ENCODE data around the gene GRK2. TPM values are rescaled to one million over a fixed set of nuclear protein-coding genes. Genes with fewer than 3 reads are reported as not detected.

GRK2 gene
- total RNA-seq, 1 donor from 2014 or later: 100 TPM

DNA sequence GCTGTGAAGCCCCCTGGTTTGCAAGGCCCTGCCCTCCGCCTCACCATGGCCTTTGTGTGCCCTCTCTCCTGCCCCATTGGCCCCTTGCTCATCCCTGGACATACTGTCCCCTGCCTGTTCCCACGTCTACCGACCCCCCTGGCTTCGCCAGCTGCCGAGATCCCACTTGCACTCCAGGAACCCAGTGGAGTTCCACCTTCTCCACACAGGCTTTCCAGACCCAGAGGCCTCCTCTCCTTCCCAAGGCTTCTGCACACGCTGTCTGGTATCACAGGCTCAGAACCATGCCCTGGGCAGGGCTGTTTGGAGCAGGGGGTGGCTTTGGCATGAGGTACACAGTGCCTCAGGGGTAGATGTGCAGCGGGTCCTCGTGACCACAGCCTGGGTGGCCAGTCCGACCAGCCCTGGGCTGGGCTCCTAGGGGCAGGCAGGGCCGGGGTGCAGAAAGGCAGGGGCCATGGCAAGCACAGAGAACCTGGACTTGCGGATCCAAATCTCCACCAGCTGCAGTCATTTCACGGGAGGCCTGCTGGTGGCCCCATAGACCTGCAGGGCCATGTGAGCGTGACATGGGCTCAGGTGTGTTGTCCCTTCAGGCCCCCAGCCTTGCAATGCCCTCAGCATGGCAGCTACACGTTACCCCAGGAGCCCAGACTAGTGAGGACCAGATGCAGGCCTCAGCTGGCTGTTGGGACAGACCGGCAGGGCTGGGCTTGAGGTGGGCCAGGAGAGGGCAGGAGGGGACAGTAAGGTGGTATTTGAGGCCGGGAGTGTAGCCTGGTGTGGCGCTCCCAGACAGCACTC lies 9.5 kb downstream of the GRK2 start:
- no peak for DNase-seq (ENCODE audit: extremely low spot score in 2 of 2)
- intact Hi-C loops (cut with DNase I): no loop called here

DNA sequence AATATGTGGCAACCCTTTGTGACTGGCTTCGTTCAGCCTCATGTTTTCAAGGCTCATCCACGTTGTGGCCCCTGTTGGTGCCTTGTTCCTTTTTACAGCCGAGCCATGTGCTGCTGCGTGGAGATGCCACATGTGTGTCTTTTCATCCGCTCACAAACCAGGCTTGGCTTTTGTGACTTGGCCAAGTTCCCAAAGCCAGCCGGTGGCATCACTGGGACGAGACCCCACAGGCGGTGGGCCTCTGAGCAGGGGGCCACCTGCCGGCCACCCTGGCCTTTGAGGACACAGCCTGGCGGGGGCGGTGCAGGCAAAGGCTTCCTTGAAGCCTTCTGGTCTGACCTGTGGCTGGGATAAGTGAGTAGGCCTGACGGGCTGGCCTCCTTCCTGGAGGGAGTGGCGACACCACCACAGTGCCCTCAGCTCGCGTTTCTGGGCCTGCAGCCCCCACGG lies 10.5 kb downstream of the GRK2 start:
- Histone ChIP-seq H3K36me3 (peaks cover 0 to 32% of the 10 kb centered on the region in 2 donors), H3K9me3 (no peaks in the 10 kb centered on the region), H3K4me1 (peaks cover 82% of the 10 kb centered on the region), H3K27me3 (no peaks in the 10 kb centered on the region), H3K27ac (peak overlapping the region; percentile 92), H3K4me3 (peak overlapping the region; percentile 34 to 39)
- intact Hi-C loops (cut with DNase I): no loop called here
- TF ChIP-seq, protein P1, sequence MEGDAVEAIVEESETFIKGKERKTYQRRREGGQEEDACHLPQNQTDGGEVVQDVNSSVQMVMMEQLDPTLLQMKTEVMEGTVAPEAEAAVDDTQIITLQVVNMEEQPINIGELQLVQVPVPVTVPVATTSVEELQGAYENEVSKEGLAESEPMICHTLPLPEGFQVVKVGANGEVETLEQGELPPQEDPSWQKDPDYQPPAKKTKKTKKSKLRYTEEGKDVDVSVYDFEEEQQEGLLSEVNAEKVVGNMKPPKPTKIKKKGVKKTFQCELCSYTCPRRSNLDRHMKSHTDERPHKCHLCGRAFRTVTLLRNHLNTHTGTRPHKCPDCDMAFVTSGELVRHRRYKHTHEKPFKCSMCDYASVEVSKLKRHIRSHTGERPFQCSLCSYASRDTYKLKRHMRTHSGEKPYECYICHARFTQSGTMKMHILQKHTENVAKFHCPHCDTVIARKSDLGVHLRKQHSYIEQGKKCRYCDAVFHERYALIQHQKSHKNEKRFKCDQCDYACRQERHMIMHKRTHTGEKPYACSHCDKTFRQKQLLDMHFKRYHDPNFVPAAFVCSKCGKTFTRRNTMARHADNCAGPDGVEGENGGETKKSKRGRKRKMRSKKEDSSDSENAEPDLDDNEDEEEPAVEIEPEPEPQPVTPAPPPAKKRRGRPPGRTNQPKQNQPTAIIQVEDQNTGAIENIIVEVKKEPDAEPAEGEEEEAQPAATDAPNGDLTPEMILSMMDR (IDR thresholded peaks at IDR 0.05): no peak
- TF ChIP-seq POLR2A (IDR thresholded peaks at IDR 0.05) (no peak), POLR2AphosphoS5 (IDR thresholded peaks at IDR 0.05; ENCODE audit: insufficient read depth in 1 of 2, low read depth in 1 of 2) (no peak)
- DNase-seq (ENCODE audit: extremely low spot score in 2 of 2): no peak

More for the DNA sequence above, 9.5 kb downstream of the GRK2 start:
- H3K27ac ChIP-seq: peak overlapping the region; percentile 92
- H3K9me3 ChIP-seq: no peaks in the 10 kb centered on the region
- peaks cover 0 to 22% of the 10 kb centered on the region in 2 donors for H3K36me3 ChIP-seq
- H3K27me3 ChIP-seq: no peaks in the 10 kb centered on the region
- H3K4me1 ChIP-seq: peaks cover 92% of the 10 kb centered on the region
- no peak overlapping the region for H3K4me3 ChIP-seq
- TF ChIP-seq POLR2A (IDR thresholded peaks at IDR 0.05) (no peak), POLR2AphosphoS5 (IDR thresholded peaks at IDR 0.05; ENCODE audit: insufficient read depth in 1 of 2, low read depth in 1 of 2) (no peak)
- TF ChIP-seq, protein P1 (IDR thresholded peaks at IDR 0.05): no peak

DNA sequence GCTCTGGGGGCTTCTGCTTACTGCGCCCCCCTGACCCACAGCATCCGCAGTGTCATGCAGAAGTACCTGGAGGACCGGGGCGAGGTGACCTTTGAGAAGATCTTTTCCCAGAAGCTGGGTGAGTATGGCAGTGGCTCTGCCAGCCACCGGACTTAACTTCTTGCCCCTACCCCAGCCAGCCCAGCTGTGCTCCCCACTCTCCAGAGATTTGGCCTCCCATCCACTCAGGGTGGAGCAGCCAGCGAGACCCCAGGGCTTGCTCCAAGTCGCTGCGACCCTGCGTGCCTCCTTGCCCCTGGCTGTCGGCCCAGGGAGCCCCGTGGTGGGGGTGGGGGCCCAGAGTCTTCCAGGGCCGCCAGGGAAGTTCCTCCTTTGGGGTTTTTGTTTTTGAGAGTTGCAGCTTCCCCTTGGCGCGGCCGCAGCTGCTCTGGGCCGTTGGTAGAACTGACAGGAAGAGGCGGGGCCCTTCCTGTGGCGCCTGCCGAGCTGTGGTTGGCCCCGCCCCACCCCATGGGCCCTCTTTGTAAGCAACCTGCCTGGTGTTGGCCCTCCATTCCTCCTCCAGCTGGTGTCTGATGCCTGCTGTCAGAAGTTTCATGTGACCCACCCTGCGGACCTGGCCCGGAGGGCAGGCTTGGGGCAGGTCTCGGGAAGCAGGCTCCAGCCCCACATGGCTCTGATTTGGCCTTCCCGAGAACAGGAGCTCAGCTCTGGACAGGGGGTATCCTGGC lies 11.1 kb downstream of the GRK2 start:
- DNase-seq (ENCODE audit: extremely low spot score in 2 of 2): no peak
- peaks cover 76% of the 10 kb centered on the region for H3K4me1 ChIP-seq

DNA sequence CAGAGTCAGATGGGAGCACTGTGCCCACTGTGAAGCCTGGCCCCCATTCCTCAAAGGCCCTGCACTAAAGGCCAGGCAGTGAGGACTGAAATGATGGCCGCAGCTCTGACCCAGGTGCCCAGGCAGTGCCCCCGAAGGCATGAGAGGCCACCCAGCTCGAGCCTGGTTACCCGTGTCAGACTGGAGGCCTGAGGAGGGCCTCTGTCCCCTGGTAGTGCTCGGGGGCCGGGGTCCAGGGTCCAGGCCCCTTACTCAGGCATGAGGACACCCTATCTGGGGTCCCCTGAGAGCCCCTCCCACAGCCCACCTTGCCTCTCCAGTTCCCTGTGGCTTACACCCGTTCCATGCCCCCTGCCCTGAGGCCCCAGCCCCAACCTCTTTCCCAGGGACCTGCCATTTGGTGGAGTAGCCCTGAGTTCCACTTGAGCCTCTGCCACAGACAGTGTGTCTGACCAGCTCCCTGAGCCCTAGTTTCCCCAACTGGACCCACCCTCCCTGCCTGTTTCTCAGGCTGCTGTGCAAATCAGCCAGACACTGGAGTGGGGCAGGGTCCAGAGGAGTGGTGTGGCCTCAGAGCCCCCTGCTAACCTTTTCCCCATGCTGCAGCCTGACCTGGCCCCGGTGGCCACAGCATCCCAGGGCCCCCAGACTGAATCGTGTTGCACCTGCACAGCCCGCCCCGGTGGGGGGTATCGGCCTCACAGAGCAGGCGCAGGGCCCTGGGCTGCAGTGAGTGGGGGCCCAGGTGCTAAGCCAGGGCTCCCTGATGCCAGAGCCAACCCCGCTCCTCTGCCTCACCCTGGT lies 12.1 kb downstream of the GRK2 start:
- peaks cover 0 to 48% of the 10 kb centered on the region in 2 donors for H3K36me3 ChIP-seq
- intact Hi-C loops (cut with DNase I): no loop called here
- H3K27me3 ChIP-seq: no peaks in the 10 kb centered on the region
- peak overlapping the region in 1 of 2 donors; percentile 34 for H3K4me3 ChIP-seq
- DNase-seq (ENCODE audit: extremely low spot score in 2 of 2): no peak
- no peak for TF ChIP-seq POLR2A (IDR thresholded peaks at IDR 0.05)
- TF ChIP-seq POLR2AphosphoS5 (IDR thresholded peaks at IDR 0.05; ENCODE audit: insufficient read depth in 1 of 2, low read depth in 1 of 2): no peak
- TF ChIP-seq, protein P1 (IDR thresholded peaks at IDR 0.05): no peak
- H3K27ac ChIP-seq: peak overlapping the region; percentile 92
- H3K9me3 ChIP-seq: no peaks in the 10 kb centered on the region
- peaks cover 66% of the 10 kb centered on the region for H3K4me1 ChIP-seq

More for the DNA sequence above, 11.1 kb downstream of the GRK2 start:
- Histone ChIP-seq H3K9me3 (no peaks in the 10 kb centered on the region), H3K36me3 (peaks cover 0 to 38% of the 10 kb centered on the region in 2 donors), H3K4me3 (peak overlapping the region; percentile 34 to 39), H3K27ac (peak overlapping the region; percentile 92), H3K27me3 (no peaks in the 10 kb centered on the region)
- TF ChIP-seq POLR2A (IDR thresholded peaks at IDR 0.05) (no peak), POLR2AphosphoS5 (IDR thresholded peaks at IDR 0.05; ENCODE audit: insufficient read depth in 1 of 2, low read depth in 1 of 2) (peak; percentile 75 to 79)
- TF ChIP-seq, protein P1 (IDR thresholded peaks at IDR 0.05): no peak
- intact Hi-C loops (cut with DNase I): no loop called here

All from vagina (tissue), 2 donors.